GM12864 (cell line): Measurements from ENCODE around the gene HSPA9.

Source experiments
- DNase-seq: peaks from one replicate; pipeline ENCODE4 v3.0.0-alpha.2; 2011; ENCODE audit warnings: low read depth
- H3K4me3 ChIP-seq: 2 replicates; pipeline ENCODE4 v1.5.1; 2011; ENCODE audit warnings: mild to moderate bottlenecking, low read depth, low read length, control low read depth
- CTCF ChIP-seq: IDR thresholded peaks from 2 replicates; pipeline ENCODE4 v1.5.1; 2011; ENCODE audit warnings: low read depth, mild to moderate bottlenecking, moderate library complexity, low read length, control low read depth, inconsistent platforms; ENCODE audit errors: missing control alignments

HSPA9 gene

GRCh38 chr5:138611678-138612218, 36.5 kb upstream of the HSPA9 start:
- TF ChIP-seq CTCF = no peak
- no peak for DNase-seq
- H3K4me3 ChIP-seq = no peak overlapping the region

DNA sequence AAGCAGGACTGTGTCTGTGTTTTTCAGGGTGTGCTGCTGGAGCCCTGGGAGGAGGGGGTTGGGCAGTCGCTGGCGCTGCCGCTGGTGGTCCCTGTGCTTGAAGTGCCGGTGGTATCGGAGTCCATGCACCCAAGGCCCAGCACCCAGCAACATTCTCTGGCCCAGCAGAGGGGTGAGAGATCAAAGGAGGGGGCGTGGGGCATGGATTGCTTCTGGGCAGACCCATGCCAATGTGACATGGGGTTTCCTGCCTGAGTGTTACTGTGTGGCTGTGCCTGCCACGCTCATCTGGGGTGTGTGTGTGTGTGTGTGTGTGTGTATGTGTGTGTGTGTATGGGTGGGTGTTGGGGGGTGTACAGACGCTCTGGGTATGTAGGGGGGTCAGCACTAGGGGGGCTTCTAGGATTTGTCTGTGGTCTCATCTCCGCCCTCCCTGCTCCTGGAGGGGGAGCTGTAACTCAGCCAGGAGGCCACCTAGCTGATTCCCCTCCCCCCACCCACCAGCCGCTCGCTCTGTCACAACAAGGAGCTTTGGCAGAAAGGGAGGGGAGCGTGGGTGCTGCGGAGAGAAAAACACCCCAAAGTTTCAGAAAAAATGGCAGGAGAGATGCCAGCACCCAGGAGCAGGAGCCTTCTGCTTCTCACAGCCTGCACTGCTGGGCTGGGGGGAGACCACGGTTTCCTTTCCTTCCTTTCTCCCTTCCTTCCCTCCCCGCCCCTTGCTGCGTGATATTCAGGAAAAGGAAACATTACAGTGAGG, 35.9 kb upstream of the HSPA9 start:
- no peak for DNase-seq
- H3K4me3 ChIP-seq = no peak overlapping the region
- no peak for TF ChIP-seq CTCF

- no peak for DNase-seq
These were observed 35.3 kb upstream of the HSPA9 start for GRCh38 chr5:138610415-138610917.

GRCh38 chr5:138606378-138607064, 31.3 kb upstream of the HSPA9 start:
- TF ChIP-seq CTCF = no peak
- no peak for DNase-seq
- H3K4me3 ChIP-seq = no peak overlapping the region

More at GRCh38 chr5:138610415-138610917, 35.3 kb upstream of the HSPA9 start:
- peak; percentile 25 for TF ChIP-seq CTCF
- no peak overlapping the region for H3K4me3 ChIP-seq

DNA sequence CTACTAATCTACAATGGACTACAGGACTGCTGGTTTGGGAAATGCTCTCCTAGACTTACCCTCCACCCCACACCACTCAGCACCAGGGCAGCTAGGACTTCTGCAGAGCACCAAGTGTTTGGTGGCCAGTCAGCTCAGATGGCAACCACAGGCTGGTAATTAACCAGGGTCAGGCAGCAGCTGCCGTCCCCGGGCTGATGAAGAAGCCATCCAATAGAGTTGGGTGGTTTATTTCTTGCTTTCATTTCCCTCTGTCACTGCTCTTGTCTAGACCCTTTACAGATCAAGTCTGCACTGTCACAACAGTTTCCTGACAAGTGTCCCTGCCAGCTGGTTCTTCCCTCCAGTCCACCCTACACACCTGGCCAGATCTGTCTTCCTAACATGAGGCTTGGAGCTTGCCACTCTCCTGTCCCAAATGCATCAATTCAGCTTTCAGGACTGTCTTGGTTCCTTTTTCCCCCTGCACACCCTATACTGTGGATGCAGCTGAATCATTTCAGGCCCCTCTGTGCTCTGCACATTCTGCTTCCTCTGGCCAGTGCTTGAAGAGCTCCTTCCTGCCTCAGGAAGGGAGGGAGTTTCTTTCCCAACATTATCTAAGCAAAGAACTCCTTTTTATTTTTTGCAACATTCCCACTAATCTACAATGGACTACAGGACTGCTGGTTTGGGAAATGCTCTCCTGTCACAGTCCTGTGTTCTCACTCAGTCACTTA, 30.2 kb upstream of the HSPA9 start:
- H3K4me3 ChIP-seq = no peak overlapping the region
- no peak for TF ChIP-seq CTCF
- no peak for DNase-seq

- no peak for DNase-seq
- no peak for TF ChIP-seq CTCF
- no peak overlapping the region for H3K4me3 ChIP-seq
These were observed 29.1 kb upstream of the HSPA9 start for GRCh38 chr5:138604176-138604785.
